ENCODE data around the gene GMDS. TPM values are rescaled to one million over a fixed set of nuclear protein-coding genes. Genes with fewer than 3 reads are reported as not detected.

The GMDS gene
- total and polyA plus RNA-seq, 2 of the 13 experiments (the other 11 are each of a cell fraction or from before 2014, with no cell fraction given) = 64.4 to 112 TPM

DNA sequence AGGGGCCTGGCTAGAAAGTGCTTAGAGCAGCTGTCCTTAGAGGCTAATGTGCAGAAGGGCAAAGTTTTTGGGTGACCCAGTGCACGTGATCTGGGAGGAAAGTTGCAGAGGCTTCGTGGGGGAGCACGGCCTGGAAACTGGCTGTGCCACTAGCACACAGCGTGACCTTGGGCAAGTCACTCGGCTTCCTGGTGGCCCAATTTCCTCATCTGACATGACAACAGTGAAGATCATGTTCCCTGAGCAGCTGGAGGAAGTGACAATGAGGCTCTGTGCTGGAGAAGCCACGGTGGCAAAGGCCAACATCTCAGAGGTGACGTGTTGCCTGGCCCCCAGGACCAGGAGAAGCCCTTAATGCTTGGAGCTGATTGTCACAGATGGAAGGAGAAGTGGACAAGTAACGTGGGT, 536.2 kb downstream of the GMDS start:
- Histone ChIP-seq H3K36me3 (replicated peaks in 1 of 2; ENCODE audit: control insufficient read depth in 1 of 2, insufficient read depth in 2 of 2, low read length in 2 of 2) (peaks cover 2 to 21% of the 10 kb centered on the region in 2 experiments; a peak in 3 of 5 replicates), H3K4me3 (replicated peaks in 1 of 3; ENCODE audit: insufficient read depth in 1 of 3, low read depth in 2 of 3, low read length in 3 of 3) (no peak overlapping the region), H3K27ac (ENCODE audit: extremely low read length, insufficient read depth, low read length) (no peak overlapping the region), H4K20me1 (ENCODE audit: insufficient read depth, low read length) (no peaks in the 10 kb centered on the region), H3K4me2 (ENCODE audit: low read depth, low read length) (no peak overlapping the region), H3K79me2 (ENCODE audit: insufficient read depth, low read length) (no peaks in the 10 kb centered on the region), H3K9me3 (ENCODE audit: low read length) (no peaks in the 10 kb centered on the region), H3K9ac (ENCODE audit: insufficient read depth, low read depth, low read length) (no peak overlapping the region), H3K4me1 (ENCODE audit: insufficient read depth, low read length) (peaks cover 2% of the 10 kb centered on the region; the same call in 1 of the 2 replicates), H2AFZ (ENCODE audit: low read length) (no peak overlapping the region), H3K27me3 (ENCODE audit: control insufficient read depth in 1 of 2, insufficient read depth in 2 of 2, low read length in 2 of 2) (no peaks in the 10 kb centered on the region)
- DNase-seq (ENCODE audit: low spot score) (peak; percentile 30), ATAC-seq (peak; percentile 18), FAIRE-seq (no peak)
- TF ChIP-seq NONO (IDR thresholded peaks at IDR 0.05) = no peak
- TF ChIP-seq NONO (CRISPR knock-in tag; conservative IDR thresholded peaks at IDR 0.05) = 0 out of 2 replicates have a peak, but pooled peaks have one; percentile 44
- TF ChIP-seq, protein P1, sequence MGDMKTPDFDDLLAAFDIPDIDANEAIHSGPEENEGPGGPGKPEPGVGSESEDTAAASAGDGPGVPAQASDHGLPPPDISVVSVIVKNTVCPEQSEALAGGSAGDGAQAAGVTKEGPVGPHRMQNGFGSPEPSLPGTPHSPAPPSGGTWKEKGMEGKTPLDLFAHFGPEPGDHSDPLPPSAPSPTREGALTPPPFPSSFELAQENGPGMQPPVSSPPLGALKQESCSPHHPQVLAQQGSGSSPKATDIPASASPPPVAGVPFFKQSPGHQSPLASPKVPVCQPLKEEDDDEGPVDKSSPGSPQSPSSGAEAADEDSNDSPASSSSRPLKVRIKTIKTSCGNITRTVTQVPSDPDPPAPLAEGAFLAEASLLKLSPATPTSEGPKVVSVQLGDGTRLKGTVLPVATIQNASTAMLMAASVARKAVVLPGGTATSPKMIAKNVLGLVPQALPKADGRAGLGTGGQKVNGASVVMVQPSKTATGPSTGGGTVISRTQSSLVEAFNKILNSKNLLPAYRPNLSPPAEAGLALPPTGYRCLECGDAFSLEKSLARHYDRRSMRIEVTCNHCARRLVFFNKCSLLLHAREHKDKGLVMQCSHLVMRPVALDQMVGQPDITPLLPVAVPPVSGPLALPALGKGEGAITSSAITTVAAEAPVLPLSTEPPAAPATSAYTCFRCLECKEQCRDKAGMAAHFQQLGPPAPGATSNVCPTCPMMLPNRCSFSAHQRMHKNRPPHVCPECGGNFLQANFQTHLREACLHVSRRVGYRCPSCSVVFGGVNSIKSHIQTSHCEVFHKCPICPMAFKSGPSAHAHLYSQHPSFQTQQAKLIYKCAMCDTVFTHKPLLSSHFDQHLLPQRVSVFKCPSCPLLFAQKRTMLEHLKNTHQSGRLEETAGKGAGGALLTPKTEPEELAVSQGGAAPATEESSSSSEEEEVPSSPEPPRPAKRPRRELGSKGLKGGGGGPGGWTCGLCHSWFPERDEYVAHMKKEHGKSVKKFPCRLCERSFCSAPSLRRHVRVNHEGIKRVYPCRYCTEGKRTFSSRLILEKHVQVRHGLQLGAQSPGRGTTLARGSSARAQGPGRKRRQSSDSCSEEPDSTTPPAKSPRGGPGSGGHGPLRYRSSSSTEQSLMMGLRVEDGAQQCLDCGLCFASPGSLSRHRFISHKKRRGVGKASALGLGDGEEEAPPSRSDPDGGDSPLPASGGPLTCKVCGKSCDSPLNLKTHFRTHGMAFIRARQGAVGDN (CRISPR knock-in tag; IDR thresholded peaks at IDR 0.05) = peak; percentile 36; the same call in 1 of the 2 replicates
- TF ChIP-seq ZNF550 (CRISPR knock-in tag; IDR thresholded peaks at IDR 0.05; ENCODE audit: borderline replicate concordance) = no peak
- 0 out of 2 replicates have a peak, but pooled peaks have one; percentile 18 for TF ChIP-seq RXRA (CRISPR knock-in tag; IDR thresholded peaks at IDR 0.05)
- peak; percentile 36; the same call in 1 of the 2 replicates for TF ChIP-seq ZNF263 (CRISPR knock-in tag; IDR thresholded peaks at IDR 0.05)
- TF ChIP-seq KDM1A (CRISPR knock-in tag; IDR thresholded peaks at IDR 0.05) = no peak
- WGBS (ENCODE audit: low lambda C conversion rate) = 87% methylated on average over 7 of the region's 8 CpGs
- intact Hi-C loops (cut with micrococcal nuclease; ENCODE audit: unreplicated experiment) = no loop called here
- in situ Hi-C loops (cut with HindIII; ENCODE audit: extremely low pct_ligation_motif_present, low pct_unique_long_range_greater_than_20kb) = no loop called here
- ChIA-PET POLR2A (no interaction called here), CTCF (ENCODE audit: low intra/inter-chr PET ratio, low total read pairs) (no interaction called here)
- no TSS peak for BruUV-seq (replicated peaks)
